Activated CD8-positive, alpha-beta T cell treated with anti-CD3 and anti-CD28 coated beads for 36 hours (primary cell): ENCODE data around the gene FBXO17. TPM values are rescaled to one million over a fixed set of nuclear protein-coding genes. Genes with fewer than 3 reads are reported as not detected.

ENCODE experiments used
- ATAC-seq: fragments of 200-7000 bp; cut with Tn5 transposase; one replicate; pipeline ENCODE4 v1.10.0; 2021; ENCODE audit warnings: mild to moderate bottlenecking, moderate library complexity
- CTCF ChIA-PET: fragments of 350-600 bp; sonication (Branson Sonifier 250); formaldehyde crosslinking; loops from one replicate; lab custom pipeline; 2021; ENCODE audit warnings: antibody characterized with exemption; lab: Charles Lee
- POLR2A ChIA-PET: fragments of 350-600 bp; sonication (Branson Sonifier 250); formaldehyde crosslinking; loops from one replicate; lab custom pipeline; 2021; ENCODE audit warnings: antibody characterized with exemption; lab: Charles Lee
- DNase-seq: peaks from one replicate; pipeline ENCODE4 v3.0.0-alpha.2; 2020
- H3K27ac Mint-ChIP-seq: one replicate; pipeline ENCODE4 v1.8.0; 2021; ENCODE audit warnings: mild to moderate bottlenecking, mixed read lengths
- H3K27me3 Mint-ChIP-seq: one replicate; pipeline ENCODE4 v1.8.0; 2021; ENCODE audit warnings: mixed read lengths
- H3K36me3 Mint-ChIP-seq: one replicate; pipeline ENCODE4 v1.8.0; 2021; ENCODE audit warnings: low read depth, mixed read lengths
- H3K4me1 Mint-ChIP-seq: one replicate; pipeline ENCODE4 v1.8.0; 2021; ENCODE audit warnings: low read depth, mixed read lengths
- H3K4me3 Mint-ChIP-seq: one replicate; pipeline ENCODE4 v1.8.0; 2021; ENCODE audit warnings: mild to moderate bottlenecking, moderate library complexity, mixed read lengths
- H3K9me3 Mint-ChIP-seq: one replicate; pipeline ENCODE4 v1.8.0; 2021; ENCODE audit warnings: mixed read lengths
- CTCF ChIP-seq: fragments of 200-600 bp; IDR thresholded peaks from one replicate; pipeline ENCODE4 v1.8.0; 2022; ENCODE audit warnings: antibody characterized with exemption, mild to moderate bottlenecking
- intact Hi-C: fragments of 100-400 bp; cut with micrococcal nuclease; formaldehyde crosslinking; loops from one replicate; pipeline ENCODE4 v1.10.0; 2022
- total RNA-seq, 2 experiments: library from RNA; stranded (reverse); gene quantifications; one replicate each; pipeline ENCODE4 v1.2.3, GENCODE V29; 2021

FBXO17 gene
- not detected for total RNA-seq

- ChIA-PET POLR2A (no interaction called here), CTCF (interaction anchor here (1.1 to 1.4 kb wide), 2 partner anchors 13 to 16 kb away, joined by 4 read pairs; no protein-coding TSS in a partner anchor)
- Mint-ChIP-seq H3K4me1 (peaks cover 18% of the 10 kb centered on the region), H3K36me3 (no peaks in the 10 kb centered on the region), H3K27ac (no peak within 1 kb of the TSS), H3K9me3 (no peaks in the 10 kb centered on the region), H3K4me3 (peak within 1 kb of the TSS; percentile 14), H3K27me3 (peaks cover 25% of the 10 kb centered on the region)
- intact Hi-C loops = no loop called here
- no peak for TF ChIP-seq CTCF
- DNase-seq (no peak), ATAC-seq (no peak)
These were observed at the start of gene FBXO17 for GRCh38 chr19:38975214-38975860. Gene FBXO17 (minus strand): TSS chr19:38975742. CDS start chr19:38950319, 25,423 bp downstream.

GRCh38 chr19:39024875-39025641, 49.5 kb upstream of the FBXO17 start:
- Mint-ChIP-seq H3K36me3 (no peaks in the 10 kb centered on the region), H3K27ac (no peak overlapping the region), H3K4me3 (no peak overlapping the region), H3K4me1 (no peaks in the 10 kb centered on the region), H3K27me3 (peaks cover 9% of the 10 kb centered on the region), H3K9me3 (no peaks in the 10 kb centered on the region)
- no peak for ATAC-seq
- ChIA-PET CTCF (no interaction called here), POLR2A (no interaction called here)
- TF ChIP-seq CTCF = no peak
- DNase-seq = no peak
- intact Hi-C loops = no loop called here

- ATAC-seq = no peak
- POLR2A ChIA-PET = no interaction called here
- no peaks in the 10 kb centered on the region for H3K36me3 Mint-ChIP-seq
- no peak overlapping the region for H3K27ac Mint-ChIP-seq
- peaks cover 8% of the 10 kb centered on the region for H3K27me3 Mint-ChIP-seq
- TF ChIP-seq CTCF = no peak
- no peaks in the 10 kb centered on the region for H3K9me3 Mint-ChIP-seq
- CTCF ChIA-PET = no interaction called here
- no peak overlapping the region for H3K4me3 Mint-ChIP-seq
- intact Hi-C loops = no loop called here
- H3K4me1 Mint-ChIP-seq = no peaks in the 10 kb centered on the region
- no peak for DNase-seq
These were observed 45.5 kb upstream of the FBXO17 start for GRCh38 chr19:39021063-39021462.

- ChIA-PET CTCF (no interaction called here), POLR2A (no interaction called here)
- Mint-ChIP-seq H3K9me3 (no peaks in the 10 kb centered on the region), H3K4me3 (no peak overlapping the region), H3K27me3 (peaks cover 16% of the 10 kb centered on the region), H3K36me3 (no peaks in the 10 kb centered on the region), H3K4me1 (no peaks in the 10 kb centered on the region), H3K27ac (no peak overlapping the region)
- intact Hi-C loops = no loop called here
- no peak for TF ChIP-seq CTCF
- no peak for DNase-seq
- ATAC-seq = no peak
These were observed 42.1 kb upstream of the FBXO17 start for GRCh38 chr19:39017646-39018045.

- Mint-ChIP-seq H3K4me1 (no peaks in the 10 kb centered on the region), H3K4me3 (no peak overlapping the region), H3K27me3 (peaks cover 16% of the 10 kb centered on the region), H3K27ac (no peak overlapping the region), H3K36me3 (no peaks in the 10 kb centered on the region), H3K9me3 (no peaks in the 10 kb centered on the region)
- DNase-seq (no peak), ATAC-seq (no peak)
- ChIA-PET POLR2A (interaction anchor here (0.6 kb wide), 1 partner anchor 1334 kb away, joined by 3 read pairs; no protein-coding TSS in a partner anchor), CTCF (interaction anchor here (0.6 kb wide), 1 partner anchor 69 kb away, joined by 3 read pairs; no protein-coding TSS in a partner anchor)
- intact Hi-C loops = no loop called here
- no peak for TF ChIP-seq CTCF
These were observed 41.5 kb upstream of the FBXO17 start for GRCh38 chr19:39017026-39017425.
